Loucy (cell line): ENCODE results near the gene RAMAC.

Experiments used
- EZH2phosphoT487 ChIP-seq: fragments of 200-600 bp; IDR thresholded peaks from 2 replicates; pipeline ENCODE4 v1.6.1; 2018; ENCODE audit warnings: antibody characterized with exemption, mild to moderate bottlenecking, moderate library complexity, borderline replicate concordance
- TF ChIP-seq, protein P1 (sequence below): fragments of 200-600 bp; sonication (generic); conservative IDR thresholded peaks from 2 replicates; pipeline ENCODE4 v1.5.1; 2014; ENCODE audit warnings: mild to moderate bottlenecking, antibody characterized with exemption, low read length

DNA sequence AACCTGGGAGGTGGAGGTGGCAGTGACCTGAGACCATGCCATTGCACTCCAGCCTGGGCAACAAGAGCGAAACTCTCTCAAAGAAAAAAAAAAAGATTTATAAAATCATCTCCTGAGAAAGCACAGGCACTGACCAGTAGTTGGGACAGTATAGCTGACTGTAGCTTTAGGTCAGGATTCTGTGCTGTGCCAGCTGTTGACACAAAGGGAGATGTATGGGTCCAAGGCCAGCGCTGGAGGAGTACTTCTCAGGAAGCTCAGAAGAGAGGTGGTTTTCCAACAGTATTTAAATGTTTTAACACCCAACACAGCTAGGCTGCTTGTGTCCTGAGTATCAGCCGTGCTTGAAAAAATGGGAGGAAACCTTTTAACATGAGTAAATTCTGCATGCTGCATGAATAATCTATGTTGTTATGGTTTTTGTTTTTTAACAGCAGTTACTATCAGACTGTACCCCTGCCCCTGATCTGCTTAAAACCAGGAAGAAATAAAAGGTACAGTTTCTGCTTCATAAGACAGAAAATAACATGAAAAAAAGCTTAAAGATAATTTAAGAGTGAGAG is 6.5 kb downstream of the RAMAC start:
- TF ChIP-seq, protein P1, sequence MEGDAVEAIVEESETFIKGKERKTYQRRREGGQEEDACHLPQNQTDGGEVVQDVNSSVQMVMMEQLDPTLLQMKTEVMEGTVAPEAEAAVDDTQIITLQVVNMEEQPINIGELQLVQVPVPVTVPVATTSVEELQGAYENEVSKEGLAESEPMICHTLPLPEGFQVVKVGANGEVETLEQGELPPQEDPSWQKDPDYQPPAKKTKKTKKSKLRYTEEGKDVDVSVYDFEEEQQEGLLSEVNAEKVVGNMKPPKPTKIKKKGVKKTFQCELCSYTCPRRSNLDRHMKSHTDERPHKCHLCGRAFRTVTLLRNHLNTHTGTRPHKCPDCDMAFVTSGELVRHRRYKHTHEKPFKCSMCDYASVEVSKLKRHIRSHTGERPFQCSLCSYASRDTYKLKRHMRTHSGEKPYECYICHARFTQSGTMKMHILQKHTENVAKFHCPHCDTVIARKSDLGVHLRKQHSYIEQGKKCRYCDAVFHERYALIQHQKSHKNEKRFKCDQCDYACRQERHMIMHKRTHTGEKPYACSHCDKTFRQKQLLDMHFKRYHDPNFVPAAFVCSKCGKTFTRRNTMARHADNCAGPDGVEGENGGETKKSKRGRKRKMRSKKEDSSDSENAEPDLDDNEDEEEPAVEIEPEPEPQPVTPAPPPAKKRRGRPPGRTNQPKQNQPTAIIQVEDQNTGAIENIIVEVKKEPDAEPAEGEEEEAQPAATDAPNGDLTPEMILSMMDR: no peak
- TF ChIP-seq EZH2phosphoT487: no peak
